ENCODE measurements around the gene RASSF8.

RASSF8 gene

DNA sequence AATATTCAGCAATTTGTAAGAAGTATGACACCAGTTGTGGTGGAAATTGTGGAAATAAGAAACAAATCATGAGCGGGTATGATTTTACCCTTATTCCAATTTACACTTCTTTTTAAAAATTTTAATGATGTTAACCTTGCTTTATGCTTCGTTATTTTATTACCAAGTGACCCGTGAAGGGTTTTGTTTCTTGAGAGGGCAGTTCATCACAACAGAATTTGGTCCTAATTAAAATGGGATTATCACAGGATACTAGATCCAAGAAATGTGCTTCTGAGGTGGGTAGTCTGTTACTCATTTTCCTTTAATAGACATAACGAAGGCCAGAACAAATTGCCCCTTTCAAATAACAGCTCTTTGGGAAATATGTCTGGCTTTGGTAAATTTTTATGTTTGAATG is 25.5 kb upstream of the RASSF8 start:
- TF ChIP-seq, protein P1, sequence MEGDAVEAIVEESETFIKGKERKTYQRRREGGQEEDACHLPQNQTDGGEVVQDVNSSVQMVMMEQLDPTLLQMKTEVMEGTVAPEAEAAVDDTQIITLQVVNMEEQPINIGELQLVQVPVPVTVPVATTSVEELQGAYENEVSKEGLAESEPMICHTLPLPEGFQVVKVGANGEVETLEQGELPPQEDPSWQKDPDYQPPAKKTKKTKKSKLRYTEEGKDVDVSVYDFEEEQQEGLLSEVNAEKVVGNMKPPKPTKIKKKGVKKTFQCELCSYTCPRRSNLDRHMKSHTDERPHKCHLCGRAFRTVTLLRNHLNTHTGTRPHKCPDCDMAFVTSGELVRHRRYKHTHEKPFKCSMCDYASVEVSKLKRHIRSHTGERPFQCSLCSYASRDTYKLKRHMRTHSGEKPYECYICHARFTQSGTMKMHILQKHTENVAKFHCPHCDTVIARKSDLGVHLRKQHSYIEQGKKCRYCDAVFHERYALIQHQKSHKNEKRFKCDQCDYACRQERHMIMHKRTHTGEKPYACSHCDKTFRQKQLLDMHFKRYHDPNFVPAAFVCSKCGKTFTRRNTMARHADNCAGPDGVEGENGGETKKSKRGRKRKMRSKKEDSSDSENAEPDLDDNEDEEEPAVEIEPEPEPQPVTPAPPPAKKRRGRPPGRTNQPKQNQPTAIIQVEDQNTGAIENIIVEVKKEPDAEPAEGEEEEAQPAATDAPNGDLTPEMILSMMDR (conservative IDR thresholded peaks at IDR 0.05; ENCODE audit: control insufficient read depth, insufficient read depth, low read depth, low read length) = no peak
- no peak for DNase-seq (ENCODE audit: low read depth)
- no peak overlapping the region for H3K4me3 ChIP-seq (ENCODE audit: control insufficient read depth, low read depth, low read length)

DNA sequence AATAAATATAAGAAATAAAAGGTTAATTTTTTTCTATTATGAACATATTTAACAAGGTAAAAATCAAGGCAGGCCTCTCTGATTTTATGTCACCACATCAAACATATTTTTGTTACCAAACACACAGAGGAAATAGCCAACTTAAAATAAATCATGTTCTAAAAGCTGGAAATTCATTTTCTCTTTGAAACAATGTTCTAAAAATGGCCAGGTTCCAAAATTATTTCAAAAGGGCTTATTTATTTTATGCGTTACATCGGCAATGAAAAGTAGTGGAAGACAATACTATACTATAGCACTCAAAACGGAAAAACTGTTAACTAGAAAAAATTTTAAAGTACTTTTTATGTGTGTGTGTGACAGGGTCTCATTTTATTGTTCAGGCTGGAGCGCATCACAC is 24.0 kb upstream of the RASSF8 start:
- DNase-seq (ENCODE audit: low read depth) = no peak
- H3K4me3 ChIP-seq (ENCODE audit: control insufficient read depth, low read depth, low read length) = no peak overlapping the region
- TF ChIP-seq, protein P1 (conservative IDR thresholded peaks at IDR 0.05; ENCODE audit: control insufficient read depth, insufficient read depth, low read depth, low read length) = no peak

DNA sequence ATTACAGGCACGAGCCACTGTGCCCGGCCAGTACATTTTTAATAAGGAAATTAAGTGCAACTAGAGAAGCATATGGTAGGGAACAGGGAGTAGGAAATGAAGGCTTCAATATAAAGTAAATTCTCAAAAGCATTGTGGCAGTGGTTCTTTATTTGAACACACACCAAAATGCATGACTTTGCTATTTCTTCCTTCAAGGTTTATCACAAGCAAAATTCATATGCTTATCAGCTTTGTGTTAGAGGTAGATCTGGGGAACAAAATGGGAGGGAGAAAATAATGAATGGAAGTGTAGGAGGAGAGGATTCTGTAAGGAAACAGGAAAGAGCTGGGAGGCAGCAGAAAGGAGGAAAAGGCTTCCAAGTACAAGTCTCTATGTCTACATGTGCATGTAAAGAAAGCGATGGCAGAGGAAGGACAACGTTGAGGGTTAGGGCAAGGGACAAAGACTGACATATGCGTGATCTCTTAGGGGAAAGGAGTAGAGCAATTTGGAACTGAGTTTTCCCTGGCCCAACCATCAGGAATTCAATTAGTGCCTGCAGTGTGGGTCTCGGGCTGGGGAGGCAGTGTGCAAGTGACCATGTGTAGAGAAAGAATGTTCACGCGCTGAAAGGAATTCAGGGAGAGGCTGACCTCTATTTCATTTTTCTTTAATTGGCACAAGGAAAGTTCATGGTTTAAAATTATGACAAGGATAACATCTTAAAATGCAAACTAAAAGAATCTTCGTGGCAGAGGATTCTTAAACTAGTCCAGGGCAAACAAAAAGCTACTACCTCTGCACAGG is 22.9 kb upstream of the RASSF8 start:
- no peak for DNase-seq (ENCODE audit: low read depth)

DNA sequence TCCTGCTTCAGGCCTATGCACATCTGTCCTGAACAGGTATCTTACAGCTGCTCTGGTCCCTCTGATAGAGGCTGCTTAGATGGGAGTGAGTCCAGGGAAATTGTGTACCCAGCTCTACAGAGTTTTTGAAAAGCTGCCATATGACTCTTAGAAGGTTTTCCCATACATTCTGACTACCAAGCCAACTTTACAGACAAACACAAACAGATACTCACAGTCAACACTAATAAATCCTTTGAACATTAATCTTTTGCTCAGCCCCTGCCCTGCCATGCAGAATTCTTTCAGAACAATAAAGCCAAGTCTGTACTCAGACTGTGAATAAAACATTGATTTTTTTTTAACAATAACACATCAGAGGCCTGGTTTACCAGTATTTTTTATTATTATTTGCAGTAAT is 21.4 kb upstream of the RASSF8 start:
- no peak overlapping the region for H3K4me3 ChIP-seq (ENCODE audit: control insufficient read depth, low read depth, low read length)
- TF ChIP-seq, protein P1 (conservative IDR thresholded peaks at IDR 0.05; ENCODE audit: control insufficient read depth, insufficient read depth, low read depth, low read length) = no peak
- DNase-seq (ENCODE audit: low read depth) = no peak

More for the DNA sequence above, 22.9 kb upstream of the RASSF8 start:
- TF ChIP-seq, protein P1 (conservative IDR thresholded peaks at IDR 0.05; ENCODE audit: control insufficient read depth, insufficient read depth, low read depth, low read length) = no peak
- no peak overlapping the region for H3K4me3 ChIP-seq (ENCODE audit: control insufficient read depth, low read depth, low read length)

DNA sequence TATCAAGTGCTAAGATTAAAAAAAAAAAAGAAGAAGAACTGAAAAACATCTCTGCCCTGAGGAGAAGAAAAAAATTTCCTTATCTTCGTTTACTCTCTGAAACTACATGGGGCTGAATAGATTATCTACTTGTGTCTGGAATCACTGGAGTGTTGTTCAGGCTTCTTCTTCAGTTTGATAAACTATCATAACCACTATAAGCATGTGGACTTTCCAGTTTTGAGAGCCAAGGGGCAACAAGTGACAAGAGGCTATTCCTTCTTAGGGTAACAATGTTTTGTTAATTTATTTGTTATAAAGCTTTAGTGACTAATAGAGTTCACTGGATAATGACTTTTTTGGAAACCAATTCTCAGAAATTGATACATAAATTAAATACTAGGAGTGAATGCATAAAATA is 19.9 kb upstream of the RASSF8 start:
- H3K4me3 ChIP-seq (ENCODE audit: control insufficient read depth, low read depth, low read length) = no peak overlapping the region
- TF ChIP-seq, protein P1 (conservative IDR thresholded peaks at IDR 0.05; ENCODE audit: control insufficient read depth, insufficient read depth, low read depth, low read length) = no peak
- DNase-seq (ENCODE audit: low read depth) = no peak

DNA sequence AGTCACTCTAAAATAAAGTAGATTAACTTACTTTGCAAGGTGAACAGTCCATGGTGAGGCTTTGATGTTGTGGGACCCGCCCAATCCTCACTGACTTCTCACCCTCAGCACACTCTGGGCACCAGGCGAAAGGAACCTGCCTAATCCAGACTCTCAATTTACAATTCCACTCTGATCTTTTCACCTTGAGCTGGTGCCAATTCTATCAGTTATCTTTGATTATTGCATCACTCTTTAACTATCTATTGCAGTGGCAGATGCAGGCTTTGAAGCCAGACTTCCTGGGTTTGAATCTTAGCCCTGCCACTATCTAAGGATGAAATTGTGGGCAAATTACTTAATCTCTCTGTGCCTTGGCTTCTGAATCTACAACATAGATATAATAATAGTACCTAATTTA is 18.9 kb upstream of the RASSF8 start:
- TF ChIP-seq, protein P1 (conservative IDR thresholded peaks at IDR 0.05; ENCODE audit: control insufficient read depth, insufficient read depth, low read depth, low read length) = no peak
- DNase-seq (ENCODE audit: low read depth) = no peak
- H3K4me3 ChIP-seq (ENCODE audit: control insufficient read depth, low read depth, low read length) = no peak overlapping the region

Data from fibroblast of mammary gland (primary cell).